Glomerular visceral epithelial cell (primary cell): Measurements from ENCODE around the gene CCNE1.
A peak's percentile ranks its signal among the peaks of the same experiment; 100 is the strongest.
"Not testable (repeated sequence)": the region's sequence is repeated elsewhere in the genome, so short reads cannot be mapped to it uniquely, and the experiment has no call there.

Experiments
- DNase-seq: peaks from one replicate; pipeline ENCODE4 v3.0.0-alpha.2; 2016; ENCODE audit errors: extremely low spot score

Gene CCNE1

GRCh38 chr19:29815231-29815630 is 3.4 kb downstream of the CCNE1 start:
- DNase-seq: no peak

GRCh38 chr19:29817316-29817715 is 5.5 kb downstream of the CCNE1 start:
- no peak for DNase-seq

GRCh38 chr19:29819300-29819699 is 7.5 kb downstream of the CCNE1 start:
- DNase-seq: no peak

GRCh38 chr19:29819986-29820385 is 8.2 kb downstream of the CCNE1 start:
- no peak for DNase-seq

- no peak for DNase-seq
Observed at GRCh38 chr19:29823581-29824330, 12.0 kb downstream of the CCNE1 start.

- DNase-seq: not testable (repeated sequence)
Observed at GRCh38 chr19:29825263-29825662, 13.5 kb downstream of the CCNE1 start.

GRCh38 chr19:29831041-29831548 is 19.3 kb downstream of the CCNE1 start:
- DNase-seq: no peak

GRCh38 chr19:29831686-29832085 is 19.9 kb downstream of the CCNE1 start:
- DNase-seq: no peak

- no peak for DNase-seq
Observed at GRCh38 chr19:29832801-29833200, 21.0 kb downstream of the CCNE1 start.

- DNase-seq: no peak
Observed at GRCh38 chr19:29833614-29834261, 21.9 kb downstream of the CCNE1 start.

GRCh38 chr19:29834991-29835846 is 23.4 kb downstream of the CCNE1 start:
- no peak for DNase-seq

GRCh38 chr19:29836409-29836825 is 24.6 kb downstream of the CCNE1 start:
- no peak for DNase-seq

GRCh38 chr19:29837448-29837981 is 25.7 kb downstream of the CCNE1 start:
- no peak for DNase-seq

GRCh38 chr19:29837996-29838395 is 26.2 kb downstream of the CCNE1 start:
- DNase-seq: no peak

- DNase-seq: no peak
Observed at GRCh38 chr19:29840066-29840950, 28.5 kb downstream of the CCNE1 start.

GRCh38 chr19:29841209-29841558 is 29.4 kb downstream of the CCNE1 start:
- DNase-seq: peak; percentile 22

GRCh38 chr19:29841559-29842367 is 30.0 kb downstream of the CCNE1 start:
- peak; percentile 49 for DNase-seq

GRCh38 chr19:29842471-29843179 is 30.8 kb downstream of the CCNE1 start:
- DNase-seq: no peak
